ENCODE data around the gene CETN1.

Gene CETN1

DNA sequence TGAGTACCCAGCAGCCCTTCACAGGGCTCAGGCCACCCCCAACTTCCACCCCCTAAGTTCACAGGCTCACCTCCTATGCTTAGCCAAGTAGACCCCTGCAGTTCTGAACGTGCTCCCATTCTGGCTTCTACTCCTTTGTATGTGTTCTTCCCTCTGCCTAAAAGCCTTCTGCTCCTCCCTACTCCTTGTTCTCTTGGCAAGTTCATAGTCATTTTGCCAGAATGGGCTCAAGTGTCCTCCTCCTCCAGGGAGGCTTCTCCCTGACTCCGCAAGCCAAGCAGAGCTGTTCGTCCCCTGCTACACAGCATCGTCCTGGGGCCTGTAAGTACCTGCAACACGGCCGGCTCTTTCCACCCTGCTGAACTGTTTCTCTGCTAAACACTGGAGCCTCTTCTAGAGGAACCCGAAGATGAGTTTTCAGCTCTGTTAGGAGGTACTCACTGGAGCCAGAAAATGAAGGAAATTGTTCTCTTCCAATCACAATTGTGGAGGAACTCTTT lies 14.6 kb upstream of the CETN1 start:
- Histone ChIP-seq H3K79me2 (ENCODE audit: insufficient read depth, low read length) (no peaks in the 10 kb centered on the region), H3K27ac (ENCODE audit: low read depth, low read length) (no peak overlapping the region), H4K20me1 (ENCODE audit: low read depth, low read length) (no peaks in the 10 kb centered on the region), H2AFZ (ENCODE audit: low read depth, low read length, severe bottlenecking) (no peak overlapping the region), H3K4me3 (ENCODE audit: insufficient read depth, low read length, poor library complexity, severe bottlenecking) (no peak overlapping the region), H3K27me3 (ENCODE audit: low read length) (no peaks in the 10 kb centered on the region), H3K9ac (ENCODE audit: low read length) (no peak overlapping the region), H3K9me3 (ENCODE audit: insufficient read depth, low read length) (no peaks in the 10 kb centered on the region), H3K9me2 (replicated peaks; ENCODE audit: insufficient read depth, low read length) (no peaks in the 10 kb centered on the region), H3K4me2 (ENCODE audit: low read depth, low read length, poor library complexity, severe bottlenecking) (no peak overlapping the region), H3K36me3 (ENCODE audit: low read length) (no peaks in the 10 kb centered on the region), H3F3A (ENCODE audit: insufficient read depth) (no peaks in the 10 kb centered on the region)
- no peak for TF ChIP-seq EZH2phosphoT487 (conservative IDR thresholded peaks at IDR 0.05; ENCODE audit: low read length)
- no peak for TF ChIP-seq CTCF (IDR thresholded peaks at IDR 0.05; ENCODE audit: insufficient read depth, low read length, poor library complexity, severe bottlenecking)

DNA sequence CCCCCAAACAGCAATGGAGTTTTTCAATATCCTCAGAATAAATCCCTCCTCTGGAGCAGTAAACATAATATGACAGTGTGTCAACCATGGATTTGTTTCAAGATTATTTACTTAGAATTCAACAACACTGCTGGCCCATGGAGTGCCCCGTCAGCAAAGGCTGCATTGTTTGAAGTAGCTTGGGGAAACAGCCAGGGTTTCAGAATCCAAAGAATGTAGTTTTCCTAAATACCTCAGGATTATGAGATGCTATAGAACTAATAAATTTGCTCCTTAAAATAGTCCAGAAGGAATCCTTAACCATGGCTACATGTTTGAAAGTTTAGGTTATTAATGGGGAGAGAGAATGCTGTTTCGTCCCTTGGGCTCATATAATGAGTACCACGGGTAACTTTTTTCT lies 13.1 kb upstream of the CETN1 start:
- Histone ChIP-seq H3K36me3 (ENCODE audit: low read length) (no peaks in the 10 kb centered on the region), H3F3A (ENCODE audit: insufficient read depth) (no peaks in the 10 kb centered on the region), H3K9me2 (replicated peaks; ENCODE audit: insufficient read depth, low read length) (no peaks in the 10 kb centered on the region), H3K27me3 (ENCODE audit: low read length) (no peaks in the 10 kb centered on the region), H2AFZ (ENCODE audit: low read depth, low read length, severe bottlenecking) (no peak overlapping the region), H3K9ac (ENCODE audit: low read length) (no peak overlapping the region), H3K9me3 (ENCODE audit: insufficient read depth, low read length) (no peaks in the 10 kb centered on the region), H3K27ac (ENCODE audit: low read depth, low read length) (no peak overlapping the region), H4K20me1 (ENCODE audit: low read depth, low read length) (no peaks in the 10 kb centered on the region), H3K4me2 (ENCODE audit: low read depth, low read length, poor library complexity, severe bottlenecking) (no peak overlapping the region), H3K4me3 (ENCODE audit: insufficient read depth, low read length, poor library complexity, severe bottlenecking) (no peak overlapping the region), H3K79me2 (ENCODE audit: insufficient read depth, low read length) (no peaks in the 10 kb centered on the region)
- TF ChIP-seq CTCF (IDR thresholded peaks at IDR 0.05; ENCODE audit: insufficient read depth, low read length, poor library complexity, severe bottlenecking) (no peak), EZH2phosphoT487 (conservative IDR thresholded peaks at IDR 0.05; ENCODE audit: low read length) (no peak)

DNA sequence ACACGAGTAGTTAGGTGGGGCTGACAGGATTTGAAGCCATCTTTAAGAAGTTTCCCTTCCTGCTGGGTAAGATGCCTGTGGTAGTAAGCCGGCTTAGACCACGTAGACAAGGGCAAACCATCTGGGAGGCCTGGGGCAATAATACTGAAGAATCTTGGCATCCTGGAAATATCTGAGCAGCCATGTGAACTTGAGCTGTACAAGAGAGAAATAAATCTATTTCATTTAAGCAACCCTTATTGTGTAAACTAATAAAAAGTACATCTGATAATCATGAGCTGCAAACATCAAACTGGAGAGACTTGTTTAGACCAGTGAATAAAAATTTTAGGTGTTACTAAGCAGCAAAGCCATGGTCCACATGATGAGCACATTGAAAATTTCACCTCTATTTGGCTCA lies 11.4 kb upstream of the CETN1 start:
- Histone ChIP-seq H3K27ac (ENCODE audit: low read depth, low read length) (no peak overlapping the region), H3F3A (ENCODE audit: insufficient read depth) (no peaks in the 10 kb centered on the region), H4K20me1 (ENCODE audit: low read depth, low read length) (no peaks in the 10 kb centered on the region), H3K9me2 (replicated peaks; ENCODE audit: insufficient read depth, low read length) (no peaks in the 10 kb centered on the region), H2AFZ (ENCODE audit: low read depth, low read length, severe bottlenecking) (no peak overlapping the region), H3K4me2 (ENCODE audit: low read depth, low read length, poor library complexity, severe bottlenecking) (no peak overlapping the region), H3K27me3 (ENCODE audit: low read length) (no peaks in the 10 kb centered on the region), H3K9ac (ENCODE audit: low read length) (no peak overlapping the region), H3K9me3 (ENCODE audit: insufficient read depth, low read length) (no peaks in the 10 kb centered on the region), H3K4me3 (ENCODE audit: insufficient read depth, low read length, poor library complexity, severe bottlenecking) (no peak overlapping the region), H3K36me3 (ENCODE audit: low read length) (no peaks in the 10 kb centered on the region), H3K79me2 (ENCODE audit: insufficient read depth, low read length) (no peaks in the 10 kb centered on the region)
- TF ChIP-seq EZH2phosphoT487 (conservative IDR thresholded peaks at IDR 0.05; ENCODE audit: low read length) (no peak), CTCF (IDR thresholded peaks at IDR 0.05; ENCODE audit: insufficient read depth, low read length, poor library complexity, severe bottlenecking) (no peak)
